GM18502 (cell line): ENCODE results near the gene BAMBI.

Experiments used
- ATAC-seq: cut with Tn5 transposase; IDR thresholded peaks from one replicate; pipeline ENCODE4 v1.9.1; 2021; ENCODE audit warnings: mild to moderate bottlenecking; ENCODE audit not compliant: unreplicated experiment, poor library complexity

Gene BAMBI

DNA sequence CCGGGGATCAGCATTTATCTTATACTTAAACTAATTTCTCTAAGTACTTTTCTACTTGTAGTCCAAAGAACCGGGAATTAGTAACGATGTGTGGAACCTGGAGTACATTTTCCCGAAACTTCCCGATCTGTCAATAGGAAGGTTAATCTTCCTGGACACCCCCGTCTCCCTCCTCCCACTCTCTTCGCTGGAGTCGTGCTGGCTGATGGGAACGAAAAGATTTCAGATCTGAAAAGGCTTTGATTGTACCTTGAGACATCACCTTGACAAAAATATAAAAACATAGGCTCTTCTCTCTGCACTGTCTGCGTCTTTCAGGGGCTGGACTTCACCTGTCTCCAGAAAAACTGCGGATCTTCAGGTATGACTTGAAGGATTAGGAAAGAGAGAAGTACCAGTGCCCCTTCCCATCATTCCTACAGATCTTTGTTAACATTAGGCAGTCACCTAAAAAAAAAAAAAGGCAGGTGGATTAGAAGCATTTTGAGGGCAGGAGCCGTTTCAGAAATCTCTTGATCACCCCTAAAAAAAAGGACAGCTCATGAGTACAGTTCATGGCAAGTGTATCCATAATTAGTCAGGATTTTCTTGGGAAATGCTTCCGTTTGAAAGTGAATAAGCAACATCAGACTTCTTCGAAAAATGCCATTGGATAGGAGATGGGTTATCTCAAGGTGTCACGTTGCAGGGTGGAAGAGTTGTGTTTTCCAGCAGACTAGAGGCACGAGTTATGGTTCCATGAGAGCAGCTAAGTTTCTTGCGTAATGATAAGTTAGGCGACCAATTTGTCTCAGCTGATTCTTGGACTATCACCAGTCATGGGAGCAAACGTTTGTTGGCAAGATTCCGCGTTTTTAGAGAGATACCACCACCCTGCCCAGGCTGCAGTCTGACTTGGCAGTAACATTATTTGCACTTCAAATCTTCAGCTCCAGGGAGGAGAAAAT is 7.8 kb upstream of the BAMBI start:
- no peak for ATAC-seq

DNA sequence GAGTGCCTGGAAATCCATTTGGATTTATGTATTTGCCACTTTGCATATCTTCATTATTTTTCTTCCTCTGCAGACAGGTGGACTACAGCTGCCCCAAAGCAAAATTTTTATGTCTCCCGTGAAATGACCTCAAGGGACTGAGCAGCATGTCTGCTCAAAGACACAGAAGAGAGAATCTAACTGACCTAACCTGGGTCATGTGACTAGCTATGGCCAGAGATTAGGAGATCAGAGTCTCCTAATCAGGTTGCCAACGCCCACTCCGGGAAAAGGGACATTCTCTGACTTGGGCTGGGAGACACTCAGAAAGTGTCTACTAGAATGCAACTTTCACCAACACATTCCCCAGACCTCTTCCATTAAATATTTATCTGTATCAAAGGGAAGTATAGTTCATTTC is 2.5 kb upstream of the BAMBI start:
- ATAC-seq, result no peak

DNA sequence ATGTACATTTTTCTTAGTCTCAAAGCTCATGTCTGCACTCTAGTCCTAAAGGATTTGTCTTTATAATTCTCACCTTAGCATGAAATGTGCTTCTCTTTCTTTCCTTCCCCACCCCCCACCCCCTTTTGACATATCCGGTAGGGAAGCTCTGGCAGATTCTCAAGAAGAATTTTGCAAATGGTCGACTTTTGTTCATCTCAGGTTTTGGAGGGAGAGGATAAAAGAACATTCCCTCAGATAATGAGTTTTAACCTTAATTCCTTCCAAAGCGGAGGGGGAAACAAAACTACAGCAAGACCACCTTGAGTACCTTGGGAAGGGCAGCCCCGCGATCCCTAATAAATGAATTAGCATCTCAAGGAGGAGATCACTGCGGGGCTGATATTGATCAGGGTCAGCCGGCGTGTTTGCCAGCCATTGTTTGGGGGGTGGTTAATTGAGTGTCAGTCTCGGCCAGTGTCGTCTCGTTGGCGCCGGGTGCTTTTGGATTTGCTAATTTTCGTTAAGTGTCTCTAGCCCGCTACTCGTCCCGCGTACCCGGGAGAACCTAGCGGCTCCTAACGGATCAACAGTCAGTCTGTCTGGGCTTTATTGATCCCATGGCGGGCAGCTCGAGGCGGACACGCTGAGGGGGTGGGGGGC is 874 bp upstream of the BAMBI start:
- ATAC-seq, result no peak

DNA sequence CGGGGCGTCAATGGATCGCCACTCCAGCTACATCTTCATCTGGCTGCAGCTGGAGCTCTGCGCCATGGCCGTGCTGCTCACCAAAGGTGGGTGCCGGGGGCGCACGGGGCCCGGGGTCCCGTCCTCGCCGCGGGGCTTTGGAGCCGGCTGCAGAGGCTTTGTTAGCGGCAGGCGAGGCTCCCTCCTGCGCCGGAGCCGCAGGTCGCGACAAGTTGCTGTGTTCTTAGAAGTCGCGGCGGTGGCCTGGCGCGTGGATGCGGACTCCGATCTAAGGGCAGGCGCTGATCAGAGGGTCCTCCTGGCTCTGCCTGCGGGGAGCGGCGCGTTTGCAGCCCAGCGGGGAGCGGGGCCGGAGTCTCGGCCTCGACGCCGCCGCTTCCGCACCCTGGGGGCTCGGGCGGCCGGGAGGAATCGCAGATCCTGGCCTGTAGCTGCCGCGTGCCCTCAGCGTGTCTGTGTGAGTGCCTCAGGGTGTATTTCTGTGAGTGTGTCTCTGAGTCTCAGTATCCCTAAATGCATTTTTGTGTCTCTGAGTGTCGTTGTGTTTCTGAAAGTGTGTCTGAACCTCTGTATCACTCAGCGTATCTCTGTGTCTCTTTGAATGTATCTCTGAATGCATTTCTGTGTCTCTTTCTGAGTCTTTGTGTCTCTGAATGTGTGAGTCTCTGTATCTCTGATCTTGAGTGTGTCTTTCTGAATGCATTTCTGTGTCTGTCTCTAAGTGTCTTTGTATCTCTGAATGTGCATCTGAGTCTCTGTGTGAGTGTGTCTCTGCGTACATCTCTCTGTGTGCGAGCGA is 766 bp downstream of the BAMBI start:
- ATAC-seq, result peak; percentile 4

DNA sequence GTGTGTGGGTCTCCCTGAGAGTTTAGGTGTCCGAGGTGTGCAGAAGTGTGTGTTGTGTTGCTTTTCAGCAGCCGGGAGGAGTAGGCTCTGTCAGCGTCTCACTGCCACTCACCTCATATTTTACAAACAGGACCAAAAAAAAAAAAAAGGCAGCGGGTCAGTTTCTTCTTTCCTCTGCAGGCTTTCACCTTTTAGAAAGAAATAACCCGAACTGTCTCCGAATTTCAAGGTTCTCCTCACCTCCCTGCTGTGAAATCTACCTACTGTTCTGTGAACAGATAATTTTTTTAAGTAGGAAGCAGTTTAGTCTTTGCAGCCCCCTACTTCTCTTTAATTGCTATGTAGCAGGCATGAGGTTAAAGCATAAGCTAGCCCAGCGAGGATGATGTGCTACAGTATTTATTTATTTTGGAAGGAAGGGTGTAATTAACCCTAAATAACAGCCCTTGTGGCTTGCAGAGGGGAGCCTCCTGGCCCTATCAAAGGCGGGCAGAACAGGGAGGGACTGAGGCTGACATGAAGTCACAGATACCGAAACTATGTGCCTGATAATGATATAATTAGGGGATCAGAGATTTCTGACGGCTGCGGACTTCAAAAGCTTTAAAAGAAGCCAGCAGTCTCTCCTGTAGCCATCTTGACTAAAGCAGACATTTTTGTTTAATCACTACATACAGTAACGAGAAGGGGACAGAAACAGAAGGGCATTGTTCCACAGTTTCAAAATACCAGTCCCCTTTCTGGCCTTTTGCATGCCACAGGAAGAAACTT is 1.6 kb downstream of the BAMBI start:
- no peak for ATAC-seq

DNA sequence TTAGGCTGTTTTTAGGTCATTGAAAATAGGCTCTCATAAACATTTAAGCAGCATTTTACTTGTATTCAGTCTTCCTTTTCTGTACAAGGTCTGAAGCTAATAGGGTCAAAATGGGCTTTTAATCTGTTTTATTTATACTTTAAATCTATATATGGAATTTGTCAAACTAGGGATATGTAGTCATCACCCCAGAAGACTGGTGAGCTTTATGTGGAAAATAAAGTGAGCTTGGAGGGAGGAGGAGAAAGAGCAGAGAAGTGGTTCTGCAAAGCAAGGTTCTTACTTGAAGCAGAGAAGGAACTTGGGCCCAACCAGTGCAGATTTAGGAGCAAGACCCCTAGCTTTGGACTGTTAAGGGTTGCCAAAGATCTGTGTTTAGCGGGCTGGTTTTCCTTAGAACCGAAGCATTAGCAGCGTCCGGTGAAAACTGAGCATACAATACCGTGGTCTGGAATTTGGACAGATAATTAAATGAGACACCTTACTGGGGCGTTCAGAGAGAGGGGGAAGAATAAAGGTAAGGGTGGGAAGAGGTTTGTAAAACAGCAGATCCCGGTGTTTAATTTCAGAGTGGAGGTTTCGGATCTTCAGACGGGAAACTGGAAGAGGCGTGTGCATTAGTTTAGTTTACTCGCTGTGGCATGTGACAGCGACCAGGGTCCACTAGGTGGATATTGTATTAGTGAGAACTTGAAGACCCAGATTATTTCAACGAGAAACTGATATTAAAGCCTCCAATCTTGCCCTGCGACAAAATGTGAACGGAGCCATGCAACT is 2.4 kb downstream of the BAMBI start:
- no peak for ATAC-seq

DNA sequence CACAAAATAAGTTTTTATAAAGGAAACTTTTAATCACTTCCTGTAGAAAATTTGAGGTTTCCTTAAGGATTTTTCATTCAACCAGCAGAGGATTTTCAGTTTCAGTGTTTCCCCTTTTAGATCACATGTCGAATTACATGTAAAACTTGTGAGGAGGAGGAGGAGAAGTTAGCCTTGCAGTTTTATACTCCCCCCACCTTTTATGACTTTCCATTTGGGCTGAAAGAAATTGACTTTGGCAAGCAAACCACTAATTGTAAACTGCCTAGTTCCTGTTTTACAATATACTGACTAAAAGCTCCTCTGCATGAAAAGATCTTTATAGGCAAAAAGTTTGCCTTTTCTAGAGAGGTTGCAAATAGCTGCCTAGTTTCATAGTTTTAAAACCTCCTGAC is 3.0 kb downstream of the BAMBI start:
- ATAC-seq, result no peak

DNA sequence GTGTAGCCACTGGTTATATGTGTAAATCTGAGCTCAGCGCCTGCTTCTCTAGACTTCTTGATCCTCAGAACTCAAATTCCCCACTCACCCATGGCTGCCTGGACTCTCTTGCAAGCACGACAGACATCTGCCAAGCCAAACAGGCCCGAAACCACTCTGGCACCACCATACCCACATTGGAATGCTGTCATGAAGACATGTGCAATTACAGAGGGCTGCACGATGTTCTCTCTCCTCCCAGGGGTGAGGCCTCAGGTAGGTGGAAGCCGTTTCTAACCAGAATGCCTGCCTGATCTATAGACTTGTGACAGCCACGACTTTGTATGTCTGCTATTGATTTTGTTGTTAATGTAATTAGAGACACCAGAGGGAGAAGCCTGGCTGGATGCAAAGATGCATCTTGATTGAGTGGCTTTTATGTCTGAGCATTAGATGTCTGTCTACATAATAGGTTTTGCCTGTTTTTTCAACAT is 4.0 kb downstream of the BAMBI start:
- ATAC-seq, result no peak

DNA sequence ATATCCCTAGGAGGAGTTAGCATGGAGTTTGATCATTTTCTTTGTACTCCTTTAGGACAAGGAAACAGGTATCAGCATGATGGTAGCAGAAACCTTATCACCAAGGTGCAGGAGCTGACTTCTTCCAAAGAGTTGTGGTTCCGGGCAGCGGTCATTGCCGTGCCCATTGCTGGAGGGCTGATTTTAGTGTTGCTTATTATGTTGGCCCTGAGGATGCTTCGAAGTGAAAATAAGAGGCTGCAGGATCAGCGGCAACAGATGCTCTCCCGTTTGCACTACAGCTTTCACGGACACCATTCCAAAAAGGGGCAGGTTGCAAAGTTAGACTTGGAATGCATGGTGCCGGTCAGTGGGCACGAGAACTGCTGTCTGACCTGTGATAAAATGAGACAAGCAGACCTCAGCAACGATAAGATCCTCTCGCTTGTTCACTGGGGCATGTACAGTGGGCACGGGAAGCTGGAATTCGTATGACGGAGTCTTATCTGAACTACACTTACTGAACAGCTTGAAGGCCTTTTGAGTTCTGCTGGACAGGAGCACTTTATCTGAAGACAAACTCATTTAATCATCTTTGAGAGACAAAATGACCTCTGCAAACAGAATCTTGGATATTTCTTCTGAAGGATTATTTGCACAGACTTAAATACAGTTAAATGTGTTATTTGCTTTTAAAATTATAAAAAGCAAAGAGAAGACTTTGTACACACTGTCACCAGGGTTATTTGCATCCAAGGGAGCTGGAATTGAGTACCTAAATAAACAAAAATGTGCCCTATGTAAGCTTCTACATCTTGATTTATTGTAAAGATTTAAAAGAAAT is 4.8 kb downstream of the BAMBI start:
- ATAC-seq, result no peak

DNA sequence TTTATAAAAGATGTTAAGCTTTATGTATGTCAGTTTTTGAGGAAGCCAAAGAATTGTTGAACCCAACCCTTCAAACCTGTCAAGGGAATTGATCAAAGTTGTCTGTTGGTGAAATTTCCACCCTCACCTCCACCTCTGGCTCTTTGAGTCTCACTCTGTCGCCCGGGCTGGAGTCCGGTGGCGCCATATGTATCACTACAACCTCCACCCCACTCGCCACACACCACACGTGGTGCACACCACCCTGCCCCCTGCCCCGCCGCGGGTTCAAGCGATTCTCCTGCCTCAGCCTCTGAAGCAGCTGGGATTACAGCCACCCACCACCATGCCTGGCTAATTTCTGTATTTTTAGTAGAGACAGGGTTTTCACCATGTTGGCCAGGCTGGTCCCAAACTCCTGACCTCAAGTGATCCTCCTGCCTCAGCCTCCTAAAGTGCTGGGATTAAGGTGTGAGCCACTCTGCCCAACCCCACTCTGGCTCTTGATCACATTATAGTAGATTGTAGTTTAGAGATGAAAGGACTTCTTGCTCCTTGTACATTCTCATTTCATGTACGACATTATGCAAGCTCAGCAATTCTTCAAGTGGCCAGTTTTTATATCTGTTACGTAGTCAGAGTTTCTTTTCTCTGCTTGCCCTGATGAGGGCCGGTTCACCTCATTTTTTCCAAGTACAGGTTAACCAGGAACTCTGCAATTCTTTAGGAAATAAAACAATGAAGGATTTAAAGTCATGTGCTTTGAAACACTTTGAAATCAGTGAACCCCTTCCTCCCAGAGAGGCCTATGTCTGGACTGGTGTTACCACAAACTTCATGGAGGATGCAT is 7.0 kb downstream of the BAMBI start:
- ATAC-seq, result no peak

DNA sequence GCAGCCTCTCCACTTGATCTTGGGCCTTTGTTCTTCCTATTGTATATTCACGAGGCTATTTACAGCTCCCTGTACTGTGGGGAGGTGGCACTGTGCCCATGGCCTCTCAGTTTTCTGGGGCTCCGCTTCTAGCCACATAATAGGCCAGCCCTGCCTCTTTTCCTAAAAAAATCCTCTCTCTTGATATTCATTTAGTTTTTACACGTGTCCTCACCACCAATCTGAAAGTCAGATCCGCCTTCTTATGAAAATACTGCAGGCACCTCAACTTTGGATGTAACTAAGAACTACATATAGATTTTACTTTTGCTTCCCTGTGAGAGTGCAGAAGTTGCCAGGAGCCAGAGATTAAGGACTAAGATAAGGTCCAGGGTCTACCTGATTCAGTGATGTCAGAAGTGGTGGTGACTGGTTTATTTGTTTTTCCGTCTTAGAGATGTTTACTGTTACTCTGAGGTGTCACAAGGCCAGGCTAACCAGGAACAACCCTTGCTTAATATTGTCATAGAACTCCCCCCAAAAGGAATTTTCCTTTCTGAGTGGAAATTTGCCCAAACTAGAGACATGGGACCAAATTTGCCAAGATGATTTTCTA is 7.8 kb downstream of the BAMBI start:
- ATAC-seq, result no peak

DNA sequence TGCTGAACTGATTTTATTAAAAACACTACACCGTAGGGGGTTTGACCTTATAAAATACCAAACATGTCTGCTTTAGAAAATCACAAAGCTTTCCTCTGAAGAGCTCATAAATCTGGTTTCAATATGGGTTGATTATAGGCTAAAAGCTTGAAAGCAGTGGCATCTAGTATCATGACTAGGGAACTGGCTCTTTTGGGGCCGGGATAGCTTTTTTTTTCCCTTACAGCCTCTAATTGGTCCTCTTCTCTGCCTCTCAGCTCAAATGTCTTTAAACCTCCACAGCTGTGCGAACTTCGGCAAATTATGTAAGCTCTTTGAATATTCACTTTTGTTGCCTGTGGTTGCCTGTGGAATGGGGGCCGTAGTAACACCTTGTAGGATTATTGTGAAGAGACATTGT is 8.4 kb downstream of the BAMBI start:
- no peak for ATAC-seq

DNA sequence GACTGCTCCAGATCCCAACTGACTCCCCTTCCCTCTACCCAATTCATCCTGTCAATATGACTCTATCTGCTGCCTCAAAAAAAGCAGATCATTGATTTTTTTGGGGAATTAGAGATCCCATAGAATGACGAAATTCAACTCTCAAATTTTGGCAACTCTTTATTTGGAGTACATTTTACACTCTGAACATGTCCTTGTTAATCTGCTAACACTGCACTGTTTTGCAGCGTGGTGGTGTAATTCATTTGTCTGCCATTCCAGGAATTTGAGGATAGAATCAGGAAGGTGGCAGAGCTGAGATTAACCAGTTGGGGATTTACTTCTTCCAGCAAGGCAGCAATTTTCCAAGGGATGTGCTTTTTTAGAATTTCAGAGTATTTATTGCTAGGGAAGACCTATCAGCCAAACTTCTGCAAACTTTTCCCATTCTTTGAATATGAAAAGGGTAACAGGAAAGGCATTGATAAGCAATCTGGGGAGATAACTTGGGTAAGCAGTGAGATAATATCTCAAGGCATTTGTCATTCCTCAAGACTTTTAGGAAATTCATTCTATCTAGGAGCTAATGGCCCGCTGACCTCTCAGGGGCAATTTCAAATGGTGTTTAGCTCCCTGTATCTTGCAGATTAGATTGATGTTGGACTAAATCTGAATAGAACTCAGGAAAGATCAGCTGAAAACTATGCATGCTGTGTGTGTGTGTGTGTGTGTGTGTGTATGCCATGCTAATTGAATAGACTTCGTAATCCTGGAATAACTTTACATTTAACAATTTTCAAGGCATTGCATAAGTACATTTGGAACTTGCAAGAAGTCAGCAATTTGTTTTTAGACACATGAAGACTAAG is 9.7 kb downstream of the BAMBI start:
- ATAC-seq, result no peak

DNA sequence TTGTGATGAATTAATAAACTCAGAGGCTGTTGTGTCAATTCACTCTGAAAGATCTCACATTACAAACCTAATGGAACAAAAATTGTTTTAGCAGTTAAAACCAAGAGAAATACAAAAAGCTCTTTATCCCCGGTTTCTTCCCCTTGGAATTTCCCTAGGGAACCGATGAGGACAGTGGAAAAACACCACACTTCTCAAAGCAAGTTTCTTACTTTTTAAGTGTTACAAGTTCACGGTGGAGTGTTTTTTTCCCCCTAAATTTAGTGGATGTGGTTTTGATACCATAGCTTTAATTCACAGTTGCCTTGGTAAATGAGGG is 10.3 kb downstream of the BAMBI start:
- no peak for ATAC-seq

DNA sequence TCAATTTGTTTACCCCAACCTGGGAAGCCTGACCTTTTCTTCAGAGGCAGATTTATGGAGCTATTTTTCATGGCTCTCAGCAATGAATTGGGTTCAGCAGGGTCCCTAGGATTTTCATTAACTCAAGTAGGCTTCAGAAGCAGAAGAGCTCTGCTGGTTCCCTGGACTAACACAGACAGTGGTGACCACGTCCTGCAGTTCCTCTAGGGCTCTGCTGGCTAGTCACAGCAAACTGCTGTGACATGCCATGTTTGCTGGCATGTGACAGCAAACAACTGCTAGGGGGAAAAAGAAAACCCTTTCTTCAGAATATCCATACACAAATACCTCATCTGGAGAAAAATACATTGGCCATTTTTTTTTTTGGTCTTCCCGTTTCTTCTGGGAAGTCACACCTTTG is 13.2 kb downstream of the BAMBI start:
- ATAC-seq, result no peak

DNA sequence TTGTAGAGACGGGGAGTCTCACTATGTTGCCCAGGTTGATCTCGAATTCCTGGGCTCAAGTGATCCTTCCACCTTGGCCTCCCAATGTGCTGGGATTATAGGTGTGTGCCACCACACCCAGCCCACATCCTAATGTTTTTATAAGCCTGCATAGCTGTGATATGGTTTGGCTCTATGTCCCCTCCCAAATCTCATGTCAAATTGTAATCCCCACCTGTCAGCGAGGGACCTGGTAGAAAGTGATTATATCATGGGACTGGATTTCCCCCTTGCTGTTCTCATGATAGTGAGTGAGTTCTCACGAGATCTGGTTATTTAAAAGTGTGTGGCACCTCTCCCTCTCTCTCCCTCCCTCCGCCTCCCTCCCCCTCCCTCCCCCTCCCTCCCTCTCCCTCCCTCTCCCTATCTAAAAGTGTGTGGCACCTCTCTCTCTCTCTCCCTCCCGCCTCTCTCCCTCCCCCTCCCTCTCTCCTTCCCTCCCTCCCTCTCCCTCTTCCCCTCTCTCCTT is 13.9 kb downstream of the BAMBI start:
- no peak for ATAC-seq
